Inflammatory macrophage (primary cell): Measurements from ENCODE around the gene HORMAD2.
"Not testable (repeated sequence)": the region's sequence is repeated elsewhere in the genome, so short reads cannot be mapped to it uniquely, and the experiment has no call there.

Experiments
- DNase-seq, 2 donors: peaks; one replicate each; pipeline ENCODE4 v3.0.0-alpha.2; 2020 to 2022

Gene HORMAD2

GRCh38 chr22:30057375-30057774 lies 22.9 kb upstream of the HORMAD2 start:
- DNase-seq, result no peak

GRCh38 chr22:30059346-30060020 lies 20.8 kb upstream of the HORMAD2 start:
- not testable (repeated sequence) for DNase-seq

- not testable (repeated sequence) for DNase-seq
These were observed 19.2 kb upstream of the HORMAD2 start for GRCh38 chr22:30061094-30061493.

GRCh38 chr22:30062259-30062658 lies 18.0 kb upstream of the HORMAD2 start:
- DNase-seq, result no peak

- DNase-seq, result no peak
These were observed 17.3 kb upstream of the HORMAD2 start for GRCh38 chr22:30062950-30063349.

GRCh38 chr22:30064172-30064571 lies 16.1 kb upstream of the HORMAD2 start:
- DNase-seq, result no peak

GRCh38 chr22:30073743-30074142 lies 6.5 kb upstream of the HORMAD2 start:
- no peak for DNase-seq

- DNase-seq, result no peak
These were observed 6.1 kb upstream of the HORMAD2 start for GRCh38 chr22:30074147-30074546.

- DNase-seq, result no peak
These were observed 5.3 kb upstream of the HORMAD2 start for GRCh38 chr22:30074994-30075393.

- DNase-seq, result no peak
These were observed 2.9 kb upstream of the HORMAD2 start for GRCh38 chr22:30077279-30077880.

GRCh38 chr22:30078320-30079311 lies 1.6 kb upstream of the HORMAD2 start:
- no peak for DNase-seq

GRCh38 chr22:30080805-30081204 lies 541 bp downstream of the HORMAD2 start:
- no peak for DNase-seq

- DNase-seq, result no peak
These were observed 6.2 kb downstream of the HORMAD2 start for GRCh38 chr22:30086496-30086895.

- DNase-seq, result not testable (repeated sequence)
These were observed 6.8 kb downstream of the HORMAD2 start for GRCh38 chr22:30087037-30087436.

GRCh38 chr22:30087611-30088010 lies 7.3 kb downstream of the HORMAD2 start:
- DNase-seq, result no peak

- no peak for DNase-seq
These were observed 8.2 kb downstream of the HORMAD2 start for GRCh38 chr22:30088468-30088867.

- DNase-seq, result no peak
These were observed 9.4 kb downstream of the HORMAD2 start for GRCh38 chr22:30089655-30089974.

GRCh38 chr22:30092686-30093085 lies 12.4 kb downstream of the HORMAD2 start:
- no peak for DNase-seq

- DNase-seq, result no peak
These were observed 14.5 kb downstream of the HORMAD2 start for GRCh38 chr22:30094804-30095203.

GRCh38 chr22:30097861-30098260 lies 17.6 kb downstream of the HORMAD2 start:
- DNase-seq, result no peak

GRCh38 chr22:30100770-30101169 lies 20.5 kb downstream of the HORMAD2 start:
- DNase-seq, result not testable (repeated sequence)

- DNase-seq, result no peak
These were observed 24.4 kb downstream of the HORMAD2 start for GRCh38 chr22:30104501-30105156.

- no peak for DNase-seq
These were observed 25.2 kb downstream of the HORMAD2 start for GRCh38 chr22:30105483-30105882.
